ENCODE measurements around the gene CAPN13.

DNA sequence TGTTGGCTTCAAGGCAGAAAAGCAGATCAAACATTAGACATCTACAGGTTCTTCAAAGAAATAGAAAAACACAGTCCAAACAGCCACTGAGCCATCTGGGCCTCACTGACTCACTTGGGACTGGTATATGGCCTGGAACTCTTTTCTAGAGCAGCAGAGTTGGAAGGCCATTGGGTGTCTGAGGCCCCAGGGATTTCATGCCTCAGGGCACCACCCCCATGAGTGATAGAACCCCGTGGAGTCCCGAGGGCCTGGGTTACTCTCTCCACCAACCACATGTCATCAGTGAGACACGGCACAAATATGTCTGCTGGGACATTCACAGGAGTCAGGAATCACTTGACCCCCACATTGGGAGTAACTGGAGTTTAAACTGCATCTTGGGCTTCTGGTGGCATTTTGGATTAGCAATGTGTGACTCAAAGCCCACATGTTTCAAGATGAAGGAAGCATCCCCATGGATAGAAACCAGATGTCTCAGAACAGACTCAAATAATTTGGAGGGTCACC lies 44.0 kb downstream of the CAPN13 start:
- TF ChIP-seq, protein P1, sequence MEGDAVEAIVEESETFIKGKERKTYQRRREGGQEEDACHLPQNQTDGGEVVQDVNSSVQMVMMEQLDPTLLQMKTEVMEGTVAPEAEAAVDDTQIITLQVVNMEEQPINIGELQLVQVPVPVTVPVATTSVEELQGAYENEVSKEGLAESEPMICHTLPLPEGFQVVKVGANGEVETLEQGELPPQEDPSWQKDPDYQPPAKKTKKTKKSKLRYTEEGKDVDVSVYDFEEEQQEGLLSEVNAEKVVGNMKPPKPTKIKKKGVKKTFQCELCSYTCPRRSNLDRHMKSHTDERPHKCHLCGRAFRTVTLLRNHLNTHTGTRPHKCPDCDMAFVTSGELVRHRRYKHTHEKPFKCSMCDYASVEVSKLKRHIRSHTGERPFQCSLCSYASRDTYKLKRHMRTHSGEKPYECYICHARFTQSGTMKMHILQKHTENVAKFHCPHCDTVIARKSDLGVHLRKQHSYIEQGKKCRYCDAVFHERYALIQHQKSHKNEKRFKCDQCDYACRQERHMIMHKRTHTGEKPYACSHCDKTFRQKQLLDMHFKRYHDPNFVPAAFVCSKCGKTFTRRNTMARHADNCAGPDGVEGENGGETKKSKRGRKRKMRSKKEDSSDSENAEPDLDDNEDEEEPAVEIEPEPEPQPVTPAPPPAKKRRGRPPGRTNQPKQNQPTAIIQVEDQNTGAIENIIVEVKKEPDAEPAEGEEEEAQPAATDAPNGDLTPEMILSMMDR (conservative IDR thresholded peaks at IDR 0.05; ENCODE audit: low read length) = no peak
- no peak for TF ChIP-seq EZH2phosphoT487 (IDR thresholded peaks at IDR 0.05; ENCODE audit: borderline replicate concordance)
